SK-N-SH (cell line): ENCODE data around the gene EID3. TPM values are rescaled to one million over a fixed set of nuclear protein-coding genes. Genes with fewer than 3 reads are reported as not detected.
"Not testable (repeated sequence)": the region's sequence is repeated elsewhere in the genome, so short reads cannot be mapped to it uniquely, and the experiment has no call there.

Experiments used
- CTCF ChIA-PET: fragments of 300-600, 350-600 bp; formaldehyde crosslinking; extraction: SDS; loops from one replicate; lab custom pipeline; 2021; lab: Yijun Ruan, JAX
- POLR2A ChIA-PET: fragments of 350-600 bp; sonication (Branson Sonifier 250); formaldehyde crosslinking; extraction: SDS; loops from one replicate; lab custom pipeline; 2020; ENCODE audit warnings: antibody characterized with exemption, inconsistent platforms; lab: Yijun Ruan, JAX
- DNase-seq: peaks from one replicate; pipeline ENCODE4 v3.0.0; 2012
- H2AFZ ChIP-seq: fragments of 200-600 bp; sonication (generic); 2 replicates; pipeline ENCODE4 v1.8.1; 2016; ENCODE audit warnings: antibody characterized with exemption, mild to moderate bottlenecking, low read depth
- H3F3A ChIP-seq: fragments of 200-600 bp; sonication (generic); replicated peaks from 2 replicates; pipeline ENCODE3; 2016; ENCODE audit warnings: antibody characterized with exemption, mild to moderate bottlenecking; ENCODE audit not compliant: insufficient read depth
- H3K27ac ChIP-seq, 2 experiments: fragments of 200-500 bp in 1 of 2; fragments of 200-600 bp in 1 of 2; sonication (Bioruptor generic) in 1 of 2; sonication (generic), shearing (Covaris generic) in 1 of 2; 2 replicates each; pipeline versions ENCODE4 v1.5.1 to v1.6.1; 2014 to 2016; ENCODE audit warnings: low read depth in 2 of 2, inconsistent platforms in 1 of 2, low read length in 1 of 2, mild to moderate bottlenecking in 1 of 2, mixed read lengths in 1 of 2
- H3K27me3 ChIP-seq: fragments of 200-600 bp; sonication (generic), shearing (Covaris generic); 2 replicates; pipeline ENCODE4 v1.6.1; 2016; ENCODE audit warnings: mixed run types; ENCODE audit not compliant: insufficient read depth
- H3K36me3 ChIP-seq, 2 experiments: fragments of 200-500 bp in 1 of 2; fragments of 200-600 bp in 1 of 2; sonication (Bioruptor generic) in 1 of 2; sonication (generic) in 1 of 2; replicated peaks in 1 of 2; 2 replicates each; pipeline versions ENCODE3 to v1.5.1; 2014 to 2016; ENCODE audit warnings: low read length in 1 of 2, mild to moderate bottlenecking in 1 of 2; ENCODE audit not compliant: insufficient read depth in 2 of 2, control insufficient read depth in 1 of 2
- H3K4me1 ChIP-seq, 2 experiments: fragments of 200-500 bp in 1 of 2; fragments of 200-600 bp in 1 of 2; sonication (Bioruptor generic) in 1 of 2; sonication (generic), shearing (Covaris generic) in 1 of 2; 2 replicates each; pipeline versions ENCODE4 v1.5.1 to v1.6.1; 2014 to 2016; ENCODE audit warnings: low read depth in 1 of 2, low read length in 1 of 2, mixed run types in 1 of 2; ENCODE audit not compliant: insufficient read depth in 2 of 2, control insufficient read depth in 1 of 2
- H3K4me2 ChIP-seq: fragments of 200-600 bp; sonication (generic), shearing (Covaris generic); 2 replicates; pipeline ENCODE4 v1.6.1; 2017; ENCODE audit warnings: mixed run types
- H3K4me3 ChIP-seq, 2 experiments: fragments of 200-500 bp in 1 of 2; fragments of 200-600 bp in 1 of 2; sonication (Bioruptor generic) in 1 of 2; sonication (generic), shearing (Covaris generic) in 1 of 2; 2 replicates each; pipeline versions ENCODE4 v1.5.1 to v1.8.1; 2014 to 2016; ENCODE audit warnings: low read depth in 2 of 2, inconsistent platforms in 1 of 2, low read length in 1 of 2, mild to moderate bottlenecking in 1 of 2, mixed read lengths in 1 of 2, moderate library complexity in 1 of 2
- H3K79me2 ChIP-seq: fragments of 200-600 bp; sonication (generic); 2 replicates; pipeline ENCODE4 v1.8.1; 2017; ENCODE audit warnings: mild to moderate bottlenecking; ENCODE audit not compliant: insufficient read depth
- H3K9ac ChIP-seq: fragments of 200-600 bp; sonication (generic); 2 replicates; pipeline ENCODE4 v1.6.1; 2017; ENCODE audit warnings: mixed run types
- H3K9me2 ChIP-seq: fragments of 200-600 bp; sonication (generic); 2 replicates; pipeline ENCODE4 v1.6.1; 2017; ENCODE audit warnings: mixed run types
- H3K9me3 ChIP-seq: fragments of 200-600 bp; sonication (generic); 2 replicates; pipeline ENCODE4 v1.6.1; 2017; ENCODE audit warnings: mixed run types, mild to moderate bottlenecking, moderate library complexity
- H4K20me1 ChIP-seq: fragments of 200-600 bp; sonication (generic); 2 replicates; pipeline ENCODE4 v1.6.1; 2017; ENCODE audit warnings: mild to moderate bottlenecking, mixed run types; ENCODE audit not compliant: insufficient read depth
- EZH2phosphoT487 ChIP-seq: fragments of 200-600 bp; sonication (generic); IDR thresholded peaks from 2 replicates; pipeline ENCODE4 v1.6.1; 2017; ENCODE audit warnings: low read depth, mixed run types, mild to moderate bottlenecking, antibody characterized with exemption, moderate library complexity, borderline replicate concordance
- FOXJ3 ChIP-seq: sonication (generic); formaldehyde crosslinking; IDR thresholded peaks from 2 replicates; pipeline ENCODE4 v1.5.1; 2020; ENCODE audit warnings: mild to moderate bottlenecking, missing genetic modification reagents
- GATA2 ChIP-seq: sonication (generic); formaldehyde crosslinking; IDR thresholded peaks from 2 replicates; pipeline ENCODE4 v1.5.0; 2020; ENCODE audit warnings: mild to moderate bottlenecking, missing genetic modification reagents
- IRF3 ChIP-seq: fragments of 150-350 bp; IDR thresholded peaks from 2 replicates; pipeline ENCODE4 v1.6.1; 2016; ENCODE audit warnings: mild to moderate bottlenecking, low read depth, low read length
- MAX ChIP-seq: IDR thresholded peaks from 2 replicates; pipeline ENCODE4 v1.4.0; 2012; ENCODE audit warnings: low read depth
- NRF1 ChIP-seq: IDR thresholded peaks from 2 replicates; pipeline ENCODE4 v1.6.1; 2012; ENCODE audit warnings: low read depth, mild to moderate bottlenecking, low read length
- POLR2AphosphoS5 ChIP-seq: IDR thresholded peaks from 2 replicates; pipeline ENCODE4 v1.6.1; 2012; ENCODE audit warnings: low read depth, low read length
- RAD21 ChIP-seq: IDR thresholded peaks from 2 replicates; pipeline ENCODE4 v1.6.1; 2012; ENCODE audit warnings: mild to moderate bottlenecking, low read length
- RFX5 ChIP-seq: IDR thresholded peaks from 2 replicates; pipeline ENCODE4 v1.6.1; 2012; ENCODE audit warnings: mild to moderate bottlenecking, improper control_type of control experiment, low read length
- RXRA ChIP-seq: IDR thresholded peaks from 2 replicates; pipeline ENCODE4 v1.4.0; 2012; ENCODE audit warnings: low read depth, mild to moderate bottlenecking, borderline replicate concordance
- TCF12 ChIP-seq: IDR thresholded peaks from 2 replicates; pipeline ENCODE4 v1.4.0; 2012
- ZBTB33 ChIP-seq: IDR thresholded peaks from 2 replicates; pipeline ENCODE4 v1.4.0; 2012; ENCODE audit warnings: low read depth, borderline replicate concordance
- WGBS: methylation state at CpG from one replicate; pipeline ENCODE4 v1.1.6; 2017; ENCODE audit warnings: low lambda C conversion rate; 5-methylcytosine and 5-hydroxymethylcytosine counted together
- polyA plus RNA-seq, 3 experiments: library from polyadenylated mRNA; depleted of rRNA; stranded (reverse); fragments of >200 nt; gene quantifications; 2 replicates each; pipeline ENCODE4 v1.2.3, GENCODE V29; 2012

EID3 gene
- polyA plus RNA-seq, 1 of the 3 experiments (the other 2 are of a cell fraction), result 0.92 TPM

GRCh38 chr12:104329707-104330532 is 26.4 kb downstream of the EID3 start:
- POLR2A ChIA-PET, result no interaction called here
- no peak overlapping the region for H3K9ac ChIP-seq
- no peak overlapping the region for H3K27ac ChIP-seq
- H3F3A ChIP-seq, result peaks cover 18% of the 10 kb centered on the region
- peaks cover 21% of the 10 kb centered on the region; the same call in 1 of the 2 replicates for H3K79me2 ChIP-seq
- H4K20me1 ChIP-seq, result no peaks in the 10 kb centered on the region
- peaks cover 71 to 79% of the 10 kb centered on the region in 2 experiments for H3K36me3 ChIP-seq
- no peak for TF ChIP-seq RXRA
- H3K4me3 ChIP-seq, result no peak overlapping the region
- H2AFZ ChIP-seq, result no peak overlapping the region
- no peaks in the 10 kb centered on the region for H3K4me1 ChIP-seq
- DNase-seq, result no peak
- CTCF ChIA-PET, result no interaction called here
- no peaks in the 10 kb centered on the region for H3K27me3 ChIP-seq
- no peak overlapping the region for H3K4me2 ChIP-seq
- 94% methylated on average over 5 of the region's 5 CpGs for whole genome bisulfite sequencing
- no peaks in the 10 kb centered on the region for H3K9me3 ChIP-seq
- H3K9me2 ChIP-seq, result no peaks in the 10 kb centered on the region

- CTCF ChIA-PET, result no interaction called here
- Histone ChIP-seq H3F3A (peaks cover 18% of the 10 kb centered on the region), H3K27ac (no peak overlapping the region), H3K79me2 (peaks cover 12% of the 10 kb centered on the region; the same call in 1 of the 2 replicates), H2AFZ (no peak overlapping the region), H3K4me3 (no peak overlapping the region), H3K27me3 (no peaks in the 10 kb centered on the region), H3K36me3 (peaks cover 73 to 79% of the 10 kb centered on the region in 2 experiments), H3K4me1 (no peaks in the 10 kb centered on the region)
- WGBS, result 90% methylated on average over 2 of the region's 2 CpGs
- no peak for DNase-seq
- TF ChIP-seq IRF3, result no peak
- TF ChIP-seq MAX, result no peak
- no peak for TF ChIP-seq EZH2phosphoT487
- no peak for TF ChIP-seq NRF1
- TF ChIP-seq RAD21, result no peak
- no peak for TF ChIP-seq RFX5
- no peak for TF ChIP-seq GATA2 (CRISPR knock-in tag)
- no peak for TF ChIP-seq ZBTB33
- no peak for TF ChIP-seq FOXJ3 (CRISPR knock-in tag)
- TF ChIP-seq POLR2AphosphoS5, result no peak
- no peak for TF ChIP-seq TCF12
- TF ChIP-seq, all 33 proteins: peak for 0
- H3K4me2 ChIP-seq, result no peak overlapping the region
- H3K9ac ChIP-seq, result no peak overlapping the region
- H3K9me2 ChIP-seq, result no peaks in the 10 kb centered on the region
- H3K9me3 ChIP-seq, result no peaks in the 10 kb centered on the region
- H4K20me1 ChIP-seq, result no peaks in the 10 kb centered on the region
- POLR2A ChIA-PET, result no interaction called here
These were observed 27.8 kb downstream of the EID3 start for GRCh38 chr12:104331376-104331775.

- H3K4me1 ChIP-seq, H4K20me1 ChIP-seq, H3K79me2 ChIP-seq, H3K4me2 ChIP-seq, H3K9me3 ChIP-seq, H3K9ac ChIP-seq, POLR2A ChIA-PET, H2AFZ ChIP-seq, H3K9me2 ChIP-seq, H3K4me3 ChIP-seq, H3K27me3 ChIP-seq, H3K27ac ChIP-seq, DNase-seq, CTCF ChIA-PET: not testable (repeated sequence)
- H3K36me3 ChIP-seq, result peaks cover 73 to 82% of the 10 kb centered on the region in 2 experiments
- peaks cover 18% of the 10 kb centered on the region for H3F3A ChIP-seq
- 91% methylated on average over 3 of the region's 3 CpGs for WGBS
These were observed 28.7 kb downstream of the EID3 start for GRCh38 chr12:104332273-104332672.
